GM19025 (cell line): ENCODE results near the gene IL17B.

Source experiments
- ATAC-seq: cut with Tn5 transposase; IDR thresholded peaks from one replicate; pipeline ENCODE4 v1.9.1; 2021; ENCODE audit warnings: mild to moderate bottlenecking, low read depth, moderate library complexity; ENCODE audit not compliant: unreplicated experiment

The IL17B gene

GRCh38 chr5:149415066-149415967, 36.2 kb upstream of the IL17B start:
- no peak for ATAC-seq

- no peak for ATAC-seq
Measured at GRCh38 chr5:149414405-149415065, 35.4 kb upstream of the IL17B start.

- no peak for ATAC-seq
Measured at GRCh38 chr5:149413477-149414210, 34.6 kb upstream of the IL17B start.

- no peak for ATAC-seq
Measured at GRCh38 chr5:149412783-149413476, 33.8 kb upstream of the IL17B start.

- ATAC-seq, result no peak
Measured at GRCh38 chr5:149411738-149412519, 32.8 kb upstream of the IL17B start.

- ATAC-seq, result no peak
Measured at GRCh38 chr5:149410721-149411432, 31.8 kb upstream of the IL17B start.

- ATAC-seq, result no peak
Measured at GRCh38 chr5:149410071-149410470, 31.0 kb upstream of the IL17B start.

GRCh38 chr5:149409268-149409948, 30.3 kb upstream of the IL17B start:
- no peak for ATAC-seq

GRCh38 chr5:149408252-149409099, 29.4 kb upstream of the IL17B start:
- no peak for ATAC-seq

- ATAC-seq, result no peak
Measured at GRCh38 chr5:149407323-149408251, 28.5 kb upstream of the IL17B start.

GRCh38 chr5:149406979-149407306, 27.9 kb upstream of the IL17B start:
- ATAC-seq, result no peak

- ATAC-seq, result no peak
Measured at GRCh38 chr5:149406203-149406978, 27.3 kb upstream of the IL17B start.

GRCh38 chr5:149405550-149406202, 26.6 kb upstream of the IL17B start:
- no peak for ATAC-seq

GRCh38 chr5:149404746-149405549, 25.9 kb upstream of the IL17B start:
- no peak for ATAC-seq
